Measurements from ENCODE around the gene ANXA8. TPM values are rescaled to one million over a fixed set of nuclear protein-coding genes. Genes with fewer than 3 reads are reported as not detected.
A peak's percentile ranks its signal among the peaks of the same experiment; 100 is the strongest.
"Not testable (repeated sequence)": the region's sequence is repeated elsewhere in the genome, so short reads cannot be mapped to it uniquely, and the experiment has no call there.

Gene ANXA8
- total RNA-seq, 1 experiment from 2014 or later, result 1.1 TPM

DNA sequence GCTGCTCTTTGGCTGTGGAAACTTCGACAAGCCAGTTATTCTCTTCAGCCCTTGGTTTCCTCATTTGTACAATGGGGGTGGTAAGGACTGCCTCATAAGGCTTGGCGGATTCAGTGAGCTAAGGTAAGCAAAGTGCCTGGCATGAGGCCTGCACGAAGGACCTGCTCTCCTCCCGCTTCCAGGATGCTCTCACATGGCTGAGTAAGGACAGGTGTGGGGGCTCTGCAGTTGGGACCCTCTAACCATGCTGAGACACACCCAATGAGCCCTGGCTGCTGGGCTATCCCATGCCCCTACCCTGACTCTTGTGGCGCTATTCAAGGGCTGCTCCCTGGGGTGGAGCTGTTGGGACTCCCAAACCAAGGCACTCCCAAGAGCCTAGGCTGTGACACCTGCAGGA lies 8.8 kb downstream of the ANXA8 start:
- POLR2A ChIA-PET (ENCODE audit: unreplicated experiment); H3K27me3 ChIP-seq (ENCODE audit: low read length); H3K9me2 ChIP-seq (replicated peaks; ENCODE audit: low read length); BruUV-seq (replicated peaks); CTCF ChIA-PET; ATAC-seq; H3F3A ChIP-seq (ENCODE audit: low read length, unreplicated experiment); H3K9me3 ChIP-seq (ENCODE audit: low read length); H3K4me3 ChIP-seq (ENCODE audit: low read length); H3K27ac ChIP-seq (ENCODE audit: low read length); H3K4me2 ChIP-seq (ENCODE audit: low read length); DNase-seq; H3K9ac ChIP-seq (ENCODE audit: low read length); intact Hi-C loops (cut with micrococcal nuclease); H3K4me1 ChIP-seq (ENCODE audit: insufficient read depth, low read length); H3K36me3 ChIP-seq (ENCODE audit: low read depth, low read length); H2AFZ ChIP-seq (ENCODE audit: low read length); H4K20me1 ChIP-seq (ENCODE audit: low read length); H3K79me2 ChIP-seq (ENCODE audit: low read length): not testable (repeated sequence)

DNA sequence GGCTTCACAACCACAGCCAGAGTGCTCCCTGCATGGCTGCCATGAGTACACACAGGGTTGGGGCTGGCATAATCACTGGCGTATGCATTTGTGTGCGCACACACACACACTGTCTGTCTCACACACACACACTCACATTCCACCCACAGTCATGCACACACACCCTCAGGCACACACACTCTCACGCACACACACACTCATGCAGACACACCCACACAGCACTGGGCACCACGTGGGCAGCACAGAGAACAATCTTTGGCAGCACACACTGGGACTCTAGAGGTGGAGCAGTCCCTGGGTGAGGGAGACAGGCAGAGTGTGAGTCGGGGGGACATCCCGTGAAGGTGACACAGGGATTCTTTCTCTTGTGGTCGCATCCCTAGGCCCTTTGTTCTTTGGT lies 10.4 kb downstream of the ANXA8 start:
- BruUV-seq (replicated peaks); H3K4me3 ChIP-seq (ENCODE audit: low read length); DNase-seq; ATAC-seq; CTCF ChIA-PET; H3F3A ChIP-seq (ENCODE audit: low read length, unreplicated experiment); H3K36me3 ChIP-seq (ENCODE audit: low read depth, low read length); H4K20me1 ChIP-seq (ENCODE audit: low read length); H3K9ac ChIP-seq (ENCODE audit: low read length); H3K4me1 ChIP-seq (ENCODE audit: insufficient read depth, low read length); H2AFZ ChIP-seq (ENCODE audit: low read length); intact Hi-C loops (cut with micrococcal nuclease); H3K79me2 ChIP-seq (ENCODE audit: low read length); H3K4me2 ChIP-seq (ENCODE audit: low read length); H3K27ac ChIP-seq (ENCODE audit: low read length); H3K27me3 ChIP-seq (ENCODE audit: low read length); POLR2A ChIA-PET (ENCODE audit: unreplicated experiment); H3K9me2 ChIP-seq (replicated peaks; ENCODE audit: low read length); H3K9me3 ChIP-seq (ENCODE audit: low read length): not testable (repeated sequence)

DNA sequence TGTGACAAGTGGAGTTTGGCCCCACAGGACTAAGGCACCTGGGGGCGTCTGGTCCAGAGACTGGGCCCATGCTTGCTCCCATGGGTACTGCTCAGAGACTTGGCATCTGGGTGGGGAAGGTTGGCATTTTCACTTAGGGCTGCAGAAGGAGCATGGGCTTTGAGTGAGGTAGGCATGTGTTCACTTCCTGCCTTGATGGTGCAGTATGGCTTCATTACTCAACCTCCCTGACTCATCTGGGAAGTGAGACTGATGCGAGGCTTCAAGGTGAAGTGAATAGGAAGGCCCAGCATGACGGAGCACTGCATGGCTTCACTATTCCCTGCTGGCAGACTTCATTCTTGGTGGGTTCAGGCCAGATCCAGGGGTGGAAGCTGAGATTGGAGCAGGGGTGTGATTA lies 11.3 kb downstream of the ANXA8 start:
- H3K4me2 ChIP-seq (ENCODE audit: low read length); H3K9me3 ChIP-seq (ENCODE audit: low read length); H3K9me2 ChIP-seq (replicated peaks; ENCODE audit: low read length); CTCF ChIA-PET; H3K27me3 ChIP-seq (ENCODE audit: low read length); H3K4me1 ChIP-seq (ENCODE audit: insufficient read depth, low read length); DNase-seq; H4K20me1 ChIP-seq (ENCODE audit: low read length); H3K36me3 ChIP-seq (ENCODE audit: low read depth, low read length); H3K4me3 ChIP-seq (ENCODE audit: low read length); H3F3A ChIP-seq (ENCODE audit: low read length, unreplicated experiment); H3K27ac ChIP-seq (ENCODE audit: low read length); H3K79me2 ChIP-seq (ENCODE audit: low read length); H3K9ac ChIP-seq (ENCODE audit: low read length); BruUV-seq (replicated peaks); POLR2A ChIA-PET (ENCODE audit: unreplicated experiment); H2AFZ ChIP-seq (ENCODE audit: low read length); intact Hi-C loops (cut with micrococcal nuclease): not testable (repeated sequence)
- peak; percentile 64 for ATAC-seq

DNA sequence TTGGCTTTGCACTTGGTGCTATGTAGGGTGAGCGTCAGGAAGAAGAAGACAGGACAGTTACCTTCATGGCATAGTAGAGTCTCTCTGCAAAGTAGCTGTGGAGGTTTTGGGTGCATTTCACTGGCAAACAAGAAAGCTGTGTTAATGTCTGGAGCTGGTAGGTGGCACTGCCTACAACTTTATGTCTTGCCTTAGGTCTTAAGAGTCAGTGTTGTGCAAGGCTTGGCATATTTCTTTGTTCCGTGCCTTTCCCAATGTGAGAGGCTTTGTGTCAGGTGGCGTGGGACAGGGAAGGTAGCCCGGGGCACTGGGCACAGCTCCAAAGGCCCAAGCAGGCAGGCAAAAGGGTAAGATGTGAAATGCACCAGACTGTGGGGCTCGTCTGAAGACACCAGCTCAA lies 11.8 kb downstream of the ANXA8 start:
- H3K9me3 ChIP-seq (ENCODE audit: low read length); H3K36me3 ChIP-seq (ENCODE audit: low read depth, low read length); H3K4me1 ChIP-seq (ENCODE audit: insufficient read depth, low read length); H3K27me3 ChIP-seq (ENCODE audit: low read length); H3K9ac ChIP-seq (ENCODE audit: low read length); H3K79me2 ChIP-seq (ENCODE audit: low read length); DNase-seq; H3K9me2 ChIP-seq (replicated peaks; ENCODE audit: low read length); intact Hi-C loops (cut with micrococcal nuclease); H3K4me2 ChIP-seq (ENCODE audit: low read length); H3F3A ChIP-seq (ENCODE audit: low read length, unreplicated experiment); H3K27ac ChIP-seq (ENCODE audit: low read length); H3K4me3 ChIP-seq (ENCODE audit: low read length); H4K20me1 ChIP-seq (ENCODE audit: low read length); BruUV-seq (replicated peaks); CTCF ChIA-PET; H2AFZ ChIP-seq (ENCODE audit: low read length); POLR2A ChIA-PET (ENCODE audit: unreplicated experiment): not testable (repeated sequence)
- peak; percentile 54 for ATAC-seq

DNA sequence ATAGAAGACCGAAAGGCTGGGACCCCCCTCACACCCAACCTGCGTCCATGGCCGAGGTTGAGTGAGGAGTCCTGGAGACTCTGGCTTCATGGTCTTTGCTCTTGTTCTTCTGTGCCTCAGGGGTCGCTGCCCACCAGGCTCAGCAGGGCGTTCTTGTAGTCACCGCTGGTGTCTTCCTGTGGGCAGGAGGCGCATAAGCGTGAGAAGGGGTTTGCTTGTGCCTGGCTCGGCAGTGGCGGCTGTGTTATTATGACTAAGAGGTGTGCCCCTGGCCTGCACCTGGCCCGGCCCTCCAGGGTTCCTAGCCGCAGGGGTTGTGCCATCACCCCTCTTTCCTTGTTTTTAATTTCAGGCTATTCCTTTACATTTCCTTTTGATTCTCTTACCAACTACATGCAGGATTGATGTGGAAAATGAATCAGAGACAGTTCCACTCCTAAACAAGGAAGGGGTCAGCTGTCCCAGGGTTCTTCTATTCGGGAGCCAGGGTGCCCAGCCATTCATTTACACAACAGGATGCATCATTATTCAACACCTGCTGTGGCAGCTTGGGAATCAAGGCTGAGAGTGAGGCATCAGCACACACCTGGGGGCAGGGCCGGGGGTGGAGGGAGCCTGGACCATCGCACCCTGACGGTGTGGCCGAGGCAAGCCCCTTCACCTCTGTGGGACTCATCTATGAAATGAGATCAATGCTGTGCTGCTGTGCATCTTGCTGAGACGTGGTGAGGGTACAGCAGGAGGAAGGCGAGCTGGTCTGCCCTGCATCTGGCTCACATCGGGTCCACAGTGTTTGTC lies 15.0 kb downstream of the ANXA8 start:
- H3K79me2 ChIP-seq (ENCODE audit: low read length); H3K27ac ChIP-seq (ENCODE audit: low read length); BruUV-seq (replicated peaks); DNase-seq; H3K27me3 ChIP-seq (ENCODE audit: low read length); H3K9ac ChIP-seq (ENCODE audit: low read length); H4K20me1 ChIP-seq (ENCODE audit: low read length); POLR2A ChIA-PET (ENCODE audit: unreplicated experiment); intact Hi-C loops (cut with micrococcal nuclease); H3K4me3 ChIP-seq (ENCODE audit: low read length); H3K9me2 ChIP-seq (replicated peaks; ENCODE audit: low read length); H3K4me1 ChIP-seq (ENCODE audit: insufficient read depth, low read length); H3K36me3 ChIP-seq (ENCODE audit: low read depth, low read length); ATAC-seq; H2AFZ ChIP-seq (ENCODE audit: low read length); H3K4me2 ChIP-seq (ENCODE audit: low read length); H3F3A ChIP-seq (ENCODE audit: low read length, unreplicated experiment); H3K9me3 ChIP-seq (ENCODE audit: low read length); CTCF ChIA-PET: not testable (repeated sequence)

DNA sequence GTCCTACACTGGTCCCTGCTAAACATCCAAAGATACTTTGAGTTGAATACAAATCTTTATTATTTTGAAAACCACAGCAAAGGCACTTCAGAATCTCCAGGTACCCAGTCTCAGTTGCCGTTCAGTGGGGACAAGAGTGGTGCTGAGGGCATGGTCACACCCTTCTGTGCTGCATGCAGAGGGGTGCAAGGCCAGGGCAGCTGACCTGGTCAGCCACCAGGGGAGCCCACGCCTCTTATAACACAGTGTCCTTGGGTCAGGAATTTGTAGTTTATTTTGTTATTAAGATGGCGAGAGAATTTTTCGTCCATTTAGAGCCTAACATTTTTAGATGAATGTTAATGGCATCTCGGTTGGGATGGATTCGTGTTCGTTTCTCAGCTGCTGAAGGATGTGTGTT lies 16.0 kb downstream of the ANXA8 start:
- H3F3A ChIP-seq (ENCODE audit: low read length, unreplicated experiment); H3K9ac ChIP-seq (ENCODE audit: low read length); H3K27me3 ChIP-seq (ENCODE audit: low read length); CTCF ChIA-PET; H3K4me3 ChIP-seq (ENCODE audit: low read length); intact Hi-C loops (cut with micrococcal nuclease); BruUV-seq (replicated peaks); ATAC-seq; H3K36me3 ChIP-seq (ENCODE audit: low read depth, low read length); H3K27ac ChIP-seq (ENCODE audit: low read length); H4K20me1 ChIP-seq (ENCODE audit: low read length); H3K79me2 ChIP-seq (ENCODE audit: low read length); H3K9me2 ChIP-seq (replicated peaks; ENCODE audit: low read length); H2AFZ ChIP-seq (ENCODE audit: low read length); POLR2A ChIA-PET (ENCODE audit: unreplicated experiment); H3K9me3 ChIP-seq (ENCODE audit: low read length); H3K4me2 ChIP-seq (ENCODE audit: low read length); H3K4me1 ChIP-seq (ENCODE audit: insufficient read depth, low read length); DNase-seq: not testable (repeated sequence)

DNA sequence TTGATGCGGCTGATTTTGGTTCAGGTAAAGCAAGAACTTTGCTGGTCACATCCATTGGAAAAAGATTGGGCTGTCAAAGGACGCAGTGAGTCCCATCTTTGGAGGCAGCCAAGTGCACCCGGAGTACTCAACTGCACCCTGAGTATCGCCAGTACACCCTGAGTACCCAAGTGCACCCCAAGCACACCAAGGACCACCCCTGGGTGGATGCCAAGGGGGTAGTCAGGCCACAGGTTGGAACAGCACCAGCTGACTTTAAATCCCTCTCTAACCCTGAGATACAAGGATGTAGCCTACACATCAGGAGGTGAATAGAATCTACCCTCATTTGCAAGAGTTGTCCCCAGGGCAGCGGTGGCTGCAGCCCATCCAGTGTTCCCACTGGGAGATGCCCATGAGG lies 16.5 kb downstream of the ANXA8 start:
- H3F3A ChIP-seq (ENCODE audit: low read length, unreplicated experiment); CTCF ChIA-PET; intact Hi-C loops (cut with micrococcal nuclease); H3K27ac ChIP-seq (ENCODE audit: low read length); H3K27me3 ChIP-seq (ENCODE audit: low read length); H3K9me2 ChIP-seq (replicated peaks; ENCODE audit: low read length); H3K9me3 ChIP-seq (ENCODE audit: low read length); H3K4me1 ChIP-seq (ENCODE audit: insufficient read depth, low read length); H4K20me1 ChIP-seq (ENCODE audit: low read length); H3K4me3 ChIP-seq (ENCODE audit: low read length); H3K79me2 ChIP-seq (ENCODE audit: low read length); DNase-seq; H3K36me3 ChIP-seq (ENCODE audit: low read depth, low read length); H3K9ac ChIP-seq (ENCODE audit: low read length); POLR2A ChIA-PET (ENCODE audit: unreplicated experiment); BruUV-seq (replicated peaks); H3K4me2 ChIP-seq (ENCODE audit: low read length); H2AFZ ChIP-seq (ENCODE audit: low read length); ATAC-seq: not testable (repeated sequence)
